Common myeloid progenitor, CD34-positive (primary cell): ENCODE data around the gene CCDC3.

Source experiments
- CTCF ChIA-PET: fragments of 350-600 bp; sonication (Branson Sonifier 250); formaldehyde crosslinking; loops from one replicate; lab custom pipeline; 2021; ENCODE audit warnings: antibody characterized with exemption; lab: Charles Lee
- POLR2A ChIA-PET: fragments of 350-600 bp; sonication (Branson Sonifier 250); formaldehyde crosslinking; loops from one replicate; lab custom pipeline; 2021; ENCODE audit warnings: antibody characterized with exemption; lab: Charles Lee
- DNase-seq, 3 donors: peaks; one replicate each; pipeline versions ENCODE4 v3.0.0 to v3.0.0-alpha.2; 2013
- H3K27ac ChIP-seq, 2 experiments: 1 replicate in 1 of 2; 2 replicates in 1 of 2; pipeline ENCODE4 v1.7.0; 2013; ENCODE audit warnings: inconsistent platforms in 2 of 2, low read length in 2 of 2, mild to moderate bottlenecking in 2 of 2, low read depth in 1 of 2, moderate library complexity in 1 of 2; ENCODE audit not compliant: severe bottlenecking in 2 of 2, insufficient read depth in 1 of 2, poor library complexity in 1 of 2
- H3K27me3 ChIP-seq, 5 experiments: replicated peaks in 2 of 5; 1 replicate in 3 of 5; 2 replicates in 2 of 5; pipeline versions ENCODE4 v1.6.1 to v1.7.0; 2013; ENCODE audit warnings: low read length in 4 of 5, mild to moderate bottlenecking in 2 of 5, moderate library complexity in 2 of 5, inconsistent platforms in 1 of 5; ENCODE audit not compliant: insufficient read depth in 5 of 5, control insufficient read depth in 4 of 5
- H3K36me3 ChIP-seq, 4 experiments: 1 replicate in 2 of 4; 2 replicates in 2 of 4; pipeline versions ENCODE4 v1.6.1 to v1.7.0; 2013; ENCODE audit warnings: low read length in 3 of 4, control low read depth in 1 of 4, mild to moderate bottlenecking in 1 of 4; ENCODE audit not compliant: control insufficient read depth in 4 of 4, insufficient read depth in 4 of 4
- H3K4me1 ChIP-seq, 4 experiments: 1 replicate in 3 of 4; 2 replicates in 1 of 4; pipeline versions ENCODE4 v1.6.1 to v1.7.1; 2013; ENCODE audit warnings: low read length in 3 of 4, mild to moderate bottlenecking in 3 of 4, control low read depth in 1 of 4, inconsistent platforms in 1 of 4, moderate library complexity in 1 of 4; ENCODE audit not compliant: control insufficient read depth in 4 of 4, insufficient read depth in 4 of 4; ENCODE audit errors: control extremely low read depth in 1 of 4
- H3K4me3 ChIP-seq, 7 experiments: 1 replicate in 4 of 7; 2 replicates in 3 of 7; pipeline versions ENCODE4 v1.5.1 to v1.7.0; 2013; ENCODE audit warnings: mild to moderate bottlenecking in 7 of 7, low read length in 6 of 7, moderate library complexity in 6 of 7, inconsistent platforms in 2 of 7, low read depth in 2 of 7, control low read depth in 1 of 7; ENCODE audit not compliant: insufficient read depth in 4 of 7, control insufficient read depth in 1 of 7; ENCODE audit errors: extremely low read depth in 1 of 7
- H3K9me3 ChIP-seq, 5 experiments: 1 replicate in 4 of 5; 2 replicates in 1 of 5; pipeline versions ENCODE4 v1.6.1 to v1.7.1; 2013; ENCODE audit warnings: low read length in 4 of 5, mild to moderate bottlenecking in 2 of 5, inconsistent platforms in 1 of 5, low read depth in 1 of 5, moderate library complexity in 1 of 5; ENCODE audit not compliant: control insufficient read depth in 4 of 5, insufficient read depth in 2 of 5; ENCODE audit errors: control extremely low read depth in 1 of 5
- WGBS: methylation state at CpG from one replicate; pipeline ENCODE4 v1.1.5; 2013; ENCODE audit not compliant: insufficient coverage; 5-methylcytosine and 5-hydroxymethylcytosine counted together

Gene CCDC3

GRCh38 chr10:12911795-12912194, 89.7 kb downstream of the CCDC3 start:
- CTCF ChIA-PET: interaction anchor here (0.9 to 1.2 kb wide), 2 partner anchors 12 to 163 kb away, joined by 3 read pairs; no protein-coding TSS in a partner anchor
- peaks cover 0 to 3% (median 0%) of the 10 kb centered on the region in 5 experiments for H3K27me3 ChIP-seq
- no peak overlapping the region for H3K27ac ChIP-seq
- no CpG with 5 or more reads among the region's 3 CpGs for WGBS
- H3K4me3 ChIP-seq: no peak overlapping the region
- no peaks in the 10 kb centered on the region for H3K9me3 ChIP-seq
- DNase-seq: no peak
- H3K36me3 ChIP-seq: no peaks in the 10 kb centered on the region
- POLR2A ChIA-PET: interaction anchor here (1.2 kb wide), 1 partner anchor 10 kb away, joined by 4 read pairs; no protein-coding TSS in a partner anchor
- no peaks in the 10 kb centered on the region for H3K4me1 ChIP-seq

GRCh38 chr10:12910835-12911234, 90.7 kb downstream of the CCDC3 start:
- POLR2A ChIA-PET: no interaction called here
- H3K4me3 ChIP-seq: no peak overlapping the region
- WGBS: 92% methylated on average over 3 of the region's 4 CpGs
- DNase-seq: no peak
- H3K27ac ChIP-seq: no peak overlapping the region
- H3K36me3 ChIP-seq: no peaks in the 10 kb centered on the region
- H3K4me1 ChIP-seq: no peaks in the 10 kb centered on the region
- no peaks in the 10 kb centered on the region for H3K9me3 ChIP-seq
- CTCF ChIA-PET: interaction anchor here (1.2 kb wide), 1 partner anchor 11 kb away, joined by 3 read pairs; no protein-coding TSS in a partner anchor
- peaks cover 0 to 3% (median 0%) of the 10 kb centered on the region in 5 experiments for H3K27me3 ChIP-seq

GRCh38 chr10:12909836-12910185, 91.7 kb downstream of the CCDC3 start:
- Histone ChIP-seq H3K27ac (no peak overlapping the region), H3K36me3 (no peaks in the 10 kb centered on the region), H3K27me3 (peaks cover 0 to 3% (median 0%) of the 10 kb centered on the region in 5 experiments), H3K4me3 (no peak overlapping the region), H3K9me3 (no peaks in the 10 kb centered on the region), H3K4me1 (no peaks in the 10 kb centered on the region)
- no peak for DNase-seq
- ChIA-PET CTCF (interaction anchor here (0.5 to 1.2 kb wide), 2 partner anchors 20 to 628 kb away, joined by 3 read pairs; no protein-coding TSS in a partner anchor), POLR2A (no interaction called here)
- WGBS: 89% methylated on average over 3 of the region's 3 CpGs

GRCh38 chr10:12909182-12909835, 92.2 kb downstream of the CCDC3 start:
- no peak for DNase-seq
- Histone ChIP-seq H3K27me3 (peaks cover 0 to 3% (median 0%) of the 10 kb centered on the region in 5 experiments), H3K4me3 (no peak overlapping the region), H3K36me3 (no peaks in the 10 kb centered on the region), H3K9me3 (no peaks in the 10 kb centered on the region), H3K4me1 (no peaks in the 10 kb centered on the region), H3K27ac (no peak overlapping the region)
- 82% methylated on average over 8 of the region's 9 CpGs for WGBS
- POLR2A ChIA-PET: no interaction called here
- CTCF ChIA-PET: interaction anchor here (0.5 to 1.2 kb wide), 2 partner anchors 21 to 627 kb away, joined by 3 read pairs; no protein-coding TSS in a partner anchor

GRCh38 chr10:12908773-12909172, 92.7 kb downstream of the CCDC3 start:
- Histone ChIP-seq H3K4me1 (no peaks in the 10 kb centered on the region), H3K9me3 (no peaks in the 10 kb centered on the region), H3K36me3 (no peaks in the 10 kb centered on the region), H3K4me3 (no peak overlapping the region), H3K27me3 (peaks cover 0 to 3% (median 0%) of the 10 kb centered on the region in 5 experiments), H3K27ac (no peak overlapping the region)
- ChIA-PET POLR2A (interaction anchor here (0.7 kb wide), 1 partner anchor 115 kb away, joined by 4 read pairs; no protein-coding TSS in a partner anchor), CTCF (interaction anchor here (1.2 kb wide), 1 partner anchor 21 kb away, joined by 3 read pairs; no protein-coding TSS in a partner anchor)
- WGBS: 83% methylated on average over 1 of the region's 4 CpGs
- no peak for DNase-seq

GRCh38 chr10:12907656-12908055, 93.9 kb downstream of the CCDC3 start:
- Histone ChIP-seq H3K4me3 (no peak overlapping the region), H3K36me3 (no peaks in the 10 kb centered on the region), H3K27me3 (peaks cover 0 to 3% (median 0%) of the 10 kb centered on the region in 5 experiments), H3K4me1 (no peaks in the 10 kb centered on the region), H3K27ac (no peak overlapping the region), H3K9me3 (no peaks in the 10 kb centered on the region)
- no peak for DNase-seq
- 100% methylated on average over 1 of the region's 4 CpGs for WGBS
- POLR2A ChIA-PET: no interaction called here
- CTCF ChIA-PET: no interaction called here

GRCh38 chr10:12906051-12906541, 95.4 kb downstream of the CCDC3 start:
- CTCF ChIA-PET: interaction anchor here (0.9 to 1.6 kb wide), 5 partner anchors 11 to 167 kb away, joined by 3 to 5 read pairs (median 3); no protein-coding TSS in a partner anchor
- H3K36me3 ChIP-seq: no peaks in the 10 kb centered on the region
- WGBS: 63% methylated on average over 13 of the region's 13 CpGs
- H3K27me3 ChIP-seq: peaks cover 0 to 3% (median 0%) of the 10 kb centered on the region in 5 experiments
- no peak overlapping the region for H3K27ac ChIP-seq
- no peaks in the 10 kb centered on the region for H3K9me3 ChIP-seq
- POLR2A ChIA-PET: no interaction called here
- no peak for DNase-seq
- H3K4me1 ChIP-seq: no peaks in the 10 kb centered on the region
- H3K4me3 ChIP-seq: no peak overlapping the region
